ENCODE measurements around the gene TRAF3IP1.
A peak's percentile ranks its signal among the peaks of the same experiment; 100 is the strongest.

TRAF3IP1 gene

GRCh38 chr2:238286987-238287736, 33.2 kb upstream of the TRAF3IP1 start:
- H3K9me3 ChIP-seq (ENCODE audit: control insufficient read depth, insufficient read depth, low read length): no peaks in the 10 kb centered on the region
- H3K4me3 ChIP-seq (ENCODE audit: low read length): peak overlapping the region; percentile 92
- 0 out of 2 replicates have a peak, but pooled peaks cover 4% of the 10 kb centered on the region for H3K36me3 ChIP-seq (ENCODE audit: control insufficient read depth, low read length)
- peaks cover 61% of the 10 kb centered on the region for H3K79me2 ChIP-seq (ENCODE audit: control insufficient read depth, low read length)
- no peak for TF ChIP-seq CTCF (IDR thresholded peaks at IDR 0.05; ENCODE audit: low read depth, low read length, poor library complexity, severe bottlenecking)
- TF ChIP-seq EZH2phosphoT487 (IDR thresholded peaks at IDR 0.05; ENCODE audit: borderline replicate concordance, low read length): no peak
- no peak overlapping the region for H3K27ac ChIP-seq (ENCODE audit: low read depth, low read length)
- peak overlapping the region; percentile 76 for H3K4me2 ChIP-seq (ENCODE audit: low read length)
- no peaks in the 10 kb centered on the region; the same call in 1 of the 2 replicates for H3F3A ChIP-seq (ENCODE audit: control insufficient read depth, insufficient read depth)
- H3K9me2 ChIP-seq (replicated peaks; ENCODE audit: control insufficient read depth, low read length): no peaks in the 10 kb centered on the region
- H4K20me1 ChIP-seq (ENCODE audit: control insufficient read depth, insufficient read depth, low read depth, low read length): peaks cover 5% of the 10 kb centered on the region; the same call in 1 of the 2 replicates
- H3K4me1 ChIP-seq (ENCODE audit: control insufficient read depth, low read length): peaks cover 35% of the 10 kb centered on the region
- no peaks in the 10 kb centered on the region for H3K27me3 ChIP-seq (ENCODE audit: control insufficient read depth, low read length)

GRCh38 chr2:238287737-238288649, 32.3 kb upstream of the TRAF3IP1 start, which contains the start of gene PER2:
TSS of gene PER2 (minus strand) at chr2:238288610. CDS start at chr2:238277936, 10,674 bp downstream.
- Histone ChIP-seq H3K4me1 (ENCODE audit: control insufficient read depth, low read length) (peaks cover 32% of the 10 kb centered on the region), H3F3A (ENCODE audit: control insufficient read depth, insufficient read depth) (no peaks in the 10 kb centered on the region; the same call in 1 of the 2 replicates), H3K27ac (ENCODE audit: low read depth, low read length) (peak within 1 kb of the TSS; percentile 40), H3K79me2 (ENCODE audit: control insufficient read depth, low read length) (peaks cover 53% of the 10 kb centered on the region), H3K4me2 (ENCODE audit: low read length) (peak within 1 kb of the TSS; percentile 94), H3K27me3 (ENCODE audit: control insufficient read depth, low read length) (no peaks in the 10 kb centered on the region), H3K9me3 (ENCODE audit: control insufficient read depth, insufficient read depth, low read length) (no peaks in the 10 kb centered on the region), H3K36me3 (ENCODE audit: control insufficient read depth, low read length) (0 out of 2 replicates have a peak, but pooled peaks cover 4% of the 10 kb centered on the region), H3K4me3 (ENCODE audit: low read length) (peak within 1 kb of the TSS; percentile 92), H4K20me1 (ENCODE audit: control insufficient read depth, insufficient read depth, low read depth, low read length) (peaks cover 5% of the 10 kb centered on the region; the same call in 1 of the 2 replicates), H3K9me2 (replicated peaks; ENCODE audit: control insufficient read depth, low read length) (no peaks in the 10 kb centered on the region)
- TF ChIP-seq CTCF (IDR thresholded peaks at IDR 0.05; ENCODE audit: low read depth, low read length, poor library complexity, severe bottlenecking) (peak; percentile 35), EZH2phosphoT487 (IDR thresholded peaks at IDR 0.05; ENCODE audit: borderline replicate concordance, low read length) (no peak; the same call in 1 of the 2 replicates)

- Histone ChIP-seq H3K9me3 (ENCODE audit: control insufficient read depth, insufficient read depth, low read length) (no peaks in the 10 kb centered on the region), H3K79me2 (ENCODE audit: control insufficient read depth, low read length) (peaks cover 43% of the 10 kb centered on the region), H4K20me1 (ENCODE audit: control insufficient read depth, insufficient read depth, low read depth, low read length) (peaks cover 5% of the 10 kb centered on the region; the same call in 1 of the 2 replicates), H3K4me1 (ENCODE audit: control insufficient read depth, low read length) (peaks cover 23% of the 10 kb centered on the region), H3K27ac (ENCODE audit: low read depth, low read length) (peak overlapping the region; percentile 40), H3K4me2 (ENCODE audit: low read length) (peak overlapping the region; percentile 94), H3F3A (ENCODE audit: control insufficient read depth, insufficient read depth) (no peaks in the 10 kb centered on the region; the same call in 1 of the 2 replicates), H3K36me3 (ENCODE audit: control insufficient read depth, low read length) (0 out of 2 replicates have a peak, but pooled peaks cover 4% of the 10 kb centered on the region), H3K27me3 (ENCODE audit: control insufficient read depth, low read length) (no peaks in the 10 kb centered on the region), H3K9me2 (replicated peaks; ENCODE audit: control insufficient read depth, low read length) (no peaks in the 10 kb centered on the region), H3K4me3 (ENCODE audit: low read length) (peak overlapping the region; percentile 92)
- no peak for TF ChIP-seq CTCF (IDR thresholded peaks at IDR 0.05; ENCODE audit: low read depth, low read length, poor library complexity, severe bottlenecking)
- no peak for TF ChIP-seq EZH2phosphoT487 (IDR thresholded peaks at IDR 0.05; ENCODE audit: borderline replicate concordance, low read length)
These were observed 31.4 kb upstream of the TRAF3IP1 start for GRCh38 chr2:238288650-238289573.
